Epithelial cell of proximal tubule (primary cell): ENCODE data around the gene EIPR1. TPM values are rescaled to one million over a fixed set of nuclear protein-coding genes. Genes with fewer than 3 reads are reported as not detected.

Experiments used
- DNase-seq: peaks from one replicate; pipeline ENCODE4 v3.0.0-alpha.2; 2011; ENCODE audit warnings: low read depth
- H3K4me3 ChIP-seq: 2 replicates; pipeline ENCODE4 v1.5.1; 2011; ENCODE audit warnings: low read depth, mild to moderate bottlenecking, low read length
- total RNA-seq: library from RNA; depleted of rRNA; stranded (reverse); fragments of >200 nt; gene quantifications from 2 replicates; pipeline ENCODE4 v1.2.3, GENCODE V29; 2015
- TF ChIP-seq, protein P1 (sequence below): conservative IDR thresholded peaks from 2 replicates; pipeline ENCODE4 v1.5.1; 2012; ENCODE audit warnings: low read depth, mild to moderate bottlenecking, low read length

The EIPR1 gene
- total RNA-seq, 1 donor from 2014 or later: 43.9 TPM

GRCh38 chr2:3348767-3349166 is 28.9 kb downstream of the EIPR1 start:
- TF ChIP-seq, protein P1, sequence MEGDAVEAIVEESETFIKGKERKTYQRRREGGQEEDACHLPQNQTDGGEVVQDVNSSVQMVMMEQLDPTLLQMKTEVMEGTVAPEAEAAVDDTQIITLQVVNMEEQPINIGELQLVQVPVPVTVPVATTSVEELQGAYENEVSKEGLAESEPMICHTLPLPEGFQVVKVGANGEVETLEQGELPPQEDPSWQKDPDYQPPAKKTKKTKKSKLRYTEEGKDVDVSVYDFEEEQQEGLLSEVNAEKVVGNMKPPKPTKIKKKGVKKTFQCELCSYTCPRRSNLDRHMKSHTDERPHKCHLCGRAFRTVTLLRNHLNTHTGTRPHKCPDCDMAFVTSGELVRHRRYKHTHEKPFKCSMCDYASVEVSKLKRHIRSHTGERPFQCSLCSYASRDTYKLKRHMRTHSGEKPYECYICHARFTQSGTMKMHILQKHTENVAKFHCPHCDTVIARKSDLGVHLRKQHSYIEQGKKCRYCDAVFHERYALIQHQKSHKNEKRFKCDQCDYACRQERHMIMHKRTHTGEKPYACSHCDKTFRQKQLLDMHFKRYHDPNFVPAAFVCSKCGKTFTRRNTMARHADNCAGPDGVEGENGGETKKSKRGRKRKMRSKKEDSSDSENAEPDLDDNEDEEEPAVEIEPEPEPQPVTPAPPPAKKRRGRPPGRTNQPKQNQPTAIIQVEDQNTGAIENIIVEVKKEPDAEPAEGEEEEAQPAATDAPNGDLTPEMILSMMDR: no peak
- peak overlapping the region; percentile 32 for H3K4me3 ChIP-seq
- DNase-seq: no peak

DNA sequence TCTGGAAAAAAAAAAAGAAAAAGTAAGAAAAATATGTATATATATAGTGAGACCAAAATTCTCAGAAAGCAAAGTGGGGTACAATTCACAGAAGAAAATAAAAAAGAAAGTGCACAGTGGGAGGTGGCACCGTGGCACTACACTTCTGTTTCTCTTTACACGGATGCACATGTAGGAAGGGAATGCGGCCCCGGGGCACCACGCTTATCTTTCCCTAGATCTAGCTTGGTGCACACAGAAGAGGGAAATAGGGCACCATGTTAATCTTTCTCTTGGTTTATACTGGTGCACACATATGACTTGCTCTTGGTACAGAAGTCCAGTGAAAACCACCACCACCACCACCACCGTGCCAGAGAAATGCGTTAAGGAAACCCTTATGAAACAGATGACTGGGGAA is 32.0 kb downstream of the EIPR1 start:
- TF ChIP-seq, protein P1: no peak
- no peak overlapping the region for H3K4me3 ChIP-seq
- no peak for DNase-seq

- no peak for DNase-seq
- TF ChIP-seq, protein P1: no peak
- H3K4me3 ChIP-seq: no peak overlapping the region
These were observed 32.7 kb downstream of the EIPR1 start for GRCh38 chr2:3344897-3345296.

DNA sequence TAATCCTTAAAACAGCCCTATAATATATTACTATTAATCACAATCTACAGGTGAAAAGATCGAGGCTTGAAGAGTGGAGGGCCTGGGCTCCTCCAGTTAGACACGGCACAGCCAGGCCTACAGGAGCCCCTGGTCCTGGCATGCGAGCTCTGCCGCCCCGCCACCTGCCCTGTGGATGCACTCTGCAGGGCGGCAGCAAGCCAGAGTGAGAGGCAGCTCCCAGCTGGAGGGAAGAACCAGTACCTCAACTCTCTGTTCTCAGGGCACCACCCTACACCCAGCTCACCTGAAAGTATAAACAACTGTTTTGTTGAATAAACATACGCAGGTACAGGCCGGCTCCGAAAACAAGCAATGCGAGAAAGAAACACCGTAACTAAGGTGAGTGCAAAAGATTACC is 34.6 kb downstream of the EIPR1 start:
- H3K4me3 ChIP-seq: no peak overlapping the region
- DNase-seq: no peak
- TF ChIP-seq, protein P1: no peak

GRCh38 chr2:3342324-3342723 is 35.3 kb downstream of the EIPR1 start:
- TF ChIP-seq, protein P1: no peak
- no peak for DNase-seq
- no peak overlapping the region for H3K4me3 ChIP-seq

DNA sequence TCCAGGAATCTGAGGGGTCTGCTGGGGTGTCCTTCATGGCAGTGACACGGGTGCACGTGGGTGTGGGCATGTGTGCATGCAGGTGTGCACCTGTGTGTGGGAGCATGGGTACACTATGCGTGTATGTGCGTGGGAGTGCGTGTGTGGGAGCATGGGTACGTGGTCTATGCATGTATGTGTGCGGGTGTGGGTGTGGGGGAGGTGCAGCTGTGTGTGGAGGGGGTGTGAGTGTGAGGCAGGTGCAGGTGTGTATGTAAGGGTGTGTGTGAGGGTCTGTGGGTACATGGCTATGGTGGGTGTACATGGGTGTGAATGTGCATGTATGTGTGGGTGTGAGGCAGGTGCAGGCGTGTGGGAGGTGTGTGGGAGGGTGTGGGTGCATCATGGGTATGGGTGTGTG is 36.3 kb downstream of the EIPR1 start:
- TF ChIP-seq, protein P1: no peak
- DNase-seq: no peak
- no peak overlapping the region for H3K4me3 ChIP-seq

DNA sequence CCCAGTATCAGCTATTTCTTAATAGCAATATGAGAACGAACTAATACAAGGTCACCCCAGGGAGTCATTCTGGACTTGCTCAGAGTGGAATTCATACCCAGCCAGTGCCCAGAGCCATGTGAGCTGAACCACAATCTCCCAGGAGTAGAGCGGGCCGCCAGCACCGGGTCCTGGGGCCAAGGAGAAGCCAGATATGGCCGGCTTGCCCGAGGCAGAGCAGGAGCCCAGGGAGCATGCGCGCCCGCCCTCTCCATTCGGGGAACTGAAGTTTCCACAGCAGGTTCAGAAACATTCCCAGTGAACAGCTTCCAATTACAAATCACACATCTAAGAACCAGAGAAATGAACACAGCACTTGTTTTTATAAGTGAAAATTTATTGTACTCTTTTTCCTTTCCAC is 37.5 kb downstream of the EIPR1 start:
- no peak for DNase-seq
- TF ChIP-seq, protein P1: no peak
- H3K4me3 ChIP-seq: no peak overlapping the region
